ENCODE measurements around the gene SNRPN. TPM values are rescaled to one million over a fixed set of nuclear protein-coding genes. Genes with fewer than 3 reads are reported as not detected.

The SNRPN gene
- total and polyA plus RNA-seq, 9 donors, result 109 to 223 (median 152) TPM

GRCh38 chr15:24956111-24956838 lies 1.5 kb downstream of the SNRPN start:
- Histone ChIP-seq H3K4me1 (ENCODE audit: insufficient read depth) (no peaks in the 10 kb centered on the region), H3K36me3 (no peaks in the 10 kb centered on the region), H3K27ac (peak overlapping the region; percentile 82 to 84), H3K4me3 (peak overlapping the region; percentile 73), H3K9me3 (peaks cover 0 to 3% of the 10 kb centered on the region in 2 donors), H3K27me3 (no peaks in the 10 kb centered on the region)
- TF ChIP-seq CTCF (IDR thresholded peaks at IDR 0.05), result peak in 1 of 3 donors; percentile 12
- TF ChIP-seq EP300 (IDR thresholded peaks at IDR 0.05), result no peak
- intact Hi-C loops (cut with DNase I), result no loop called here
- peak; percentile 57 to 80 (median 75) for DNase-seq
- 48 to 53% (median 50%) methylated on average over 28 of the region's 28 CpGs for WGBS, 3 donors

- no peak for DNase-seq
- Histone ChIP-seq H3K4me1 (ENCODE audit: insufficient read depth) (no peaks in the 10 kb centered on the region), H3K27me3 (no peaks in the 10 kb centered on the region), H3K27ac (no peak overlapping the region), H3K36me3 (no peaks in the 10 kb centered on the region), H3K4me3 (no peak overlapping the region), H3K9me3 (peaks cover 0 to 3% of the 10 kb centered on the region in 2 donors)
- TF ChIP-seq CTCF (IDR thresholded peaks at IDR 0.05) (no peak), EP300 (IDR thresholded peaks at IDR 0.05) (no peak)
- intact Hi-C loops (cut with DNase I), result no loop called here
- 63 to 73% (median 73%) methylated on average over 2 of the region's 2 CpGs for WGBS, 3 donors
Measured at GRCh38 chr15:24957691-24958090, 2.9 kb downstream of the SNRPN start.

GRCh38 chr15:24961967-24962366 lies 7.2 kb downstream of the SNRPN start:
- H3K4me1 ChIP-seq (ENCODE audit: insufficient read depth), result no peaks in the 10 kb centered on the region
- 85 to 90% (median 86%) methylated on average over 4 of the region's 4 CpGs for WGBS, 3 donors
- H3K36me3 ChIP-seq, result no peaks in the 10 kb centered on the region
- H3K27me3 ChIP-seq, result no peaks in the 10 kb centered on the region
- H3K9me3 ChIP-seq, result peaks cover 0 to 7% of the 10 kb centered on the region in 2 donors
- no peak overlapping the region for H3K27ac ChIP-seq
- DNase-seq, result no peak
- intact Hi-C loops (cut with DNase I), result loop anchor here in 1 of 4 donors (10.0 kb wide), 2 partner anchors 57 to 63 kb away; no protein-coding TSS in a partner anchor
- no peak for TF ChIP-seq POLR2A (IDR thresholded peaks at IDR 0.05)
- no peak for TF ChIP-seq EP300 (IDR thresholded peaks at IDR 0.05)
- TF ChIP-seq CTCF (IDR thresholded peaks at IDR 0.05), result no peak
- no peak overlapping the region for H3K4me3 ChIP-seq

- Histone ChIP-seq H3K9me3 (peaks cover 0 to 12% of the 10 kb centered on the region in 2 donors), H3K27ac (no peak overlapping the region), H3K4me1 (ENCODE audit: insufficient read depth) (no peaks in the 10 kb centered on the region), H3K4me3 (no peak overlapping the region), H3K36me3 (no peaks in the 10 kb centered on the region), H3K27me3 (no peaks in the 10 kb centered on the region)
- intact Hi-C loops (cut with DNase I), result loop anchor here in 1 of 4 donors (10.0 kb wide), 2 partner anchors 58 to 62 kb away; no protein-coding TSS in a partner anchor
- 87 to 94% (median 88%) methylated on average over 4 of the region's 4 CpGs for WGBS, 3 donors
- no peak for TF ChIP-seq CTCF (IDR thresholded peaks at IDR 0.05)
- no peak for TF ChIP-seq EP300 (IDR thresholded peaks at IDR 0.05)
- TF ChIP-seq POLR2A (IDR thresholded peaks at IDR 0.05), result no peak
- no peak for DNase-seq
Measured at GRCh38 chr15:24962880-24963279, 8.1 kb downstream of the SNRPN start.
